K562 (cell line): ENCODE data around the gene KCNK1. TPM values are rescaled to one million over a fixed set of nuclear protein-coding genes. Genes with fewer than 3 reads are reported as not detected.
"Not testable (repeated sequence)": the region's sequence is repeated elsewhere in the genome, so short reads cannot be mapped to it uniquely, and the experiment has no call there.

Experiments
- ATAC-seq: fragments of 200-7000 bp; cut with Tn5 transposase; 3 replicates; pipeline ENCODE4 v1.9.1; 2020; ENCODE audit warnings: moderate library complexity
- BruUV-seq: library from RNA; stranded (reverse); fragments of 400-500 nt; replicated peaks from 2 replicates; lab custom pipeline; 2021; lab: Mats Ljungman, UMichigan
- CTCF ChIA-PET: fragments of 300-600 bp; formaldehyde crosslinking; extraction: SDS; loops from one replicate; lab custom pipeline; 2021; ENCODE audit warnings: low intra/inter-chr PET ratio; lab: Yijun Ruan, JAX
- POLR2A ChIA-PET: fragments of 300-600, 350-650 bp; sonication (Branson Sonifier 250); formaldehyde crosslinking; extraction: SDS; loops from one replicate; lab custom pipeline; 2021; ENCODE audit warnings: antibody characterized with exemption, inconsistent platforms; lab: Yijun Ruan, JAX
- DNase-seq, 4 experiments: peaks; one replicate each; pipeline versions ENCODE4 v3.0.0 to v3.0.0-alpha.2; 2011 to 2018; ENCODE audit warnings: low spot score in 3 of 4, mixed read lengths in 3 of 4; ENCODE audit errors: extremely low read depth in 1 of 4
- FAIRE-seq: peaks from 2 replicates; lab custom pipeline; 2011; peaks lifted over from hg19 to GRCh38; lab: Jason Lieb, UNC
- H2AFZ ChIP-seq: 2 replicates; pipeline ENCODE4 v1.6.0; 2011; ENCODE audit warnings: low read depth, low read length, control low read depth, inconsistent platforms
- H3K27ac ChIP-seq: fragments of 200-600 bp; 3 replicates; pipeline ENCODE4 v1.8.0; 2011; ENCODE audit warnings: low read depth, mild to moderate bottlenecking, control low read depth, inconsistent platforms, low read length, moderate library complexity, mixed read lengths; ENCODE audit errors: extremely low read depth
- H3K27me3 ChIP-seq, 2 experiments: fragments of 300-600 bp in 1 of 2; 2 replicates in 1 of 2; 3 replicates in 1 of 2; pipeline versions ENCODE4 v1.6.0 to v1.8.0; 2011; ENCODE audit warnings: inconsistent platforms in 2 of 2, low read length in 2 of 2, mild to moderate bottlenecking in 1 of 2, mixed read lengths in 1 of 2, moderate library complexity in 1 of 2; ENCODE audit not compliant: control insufficient read depth in 2 of 2, insufficient read depth in 2 of 2
- H3K36me3 ChIP-seq: fragments of 300-600 bp; 3 replicates; pipeline ENCODE4 v1.8.0; 2011; ENCODE audit warnings: mild to moderate bottlenecking, low read length, inconsistent platforms; ENCODE audit not compliant: control insufficient read depth, insufficient read depth
- H3K4me1 ChIP-seq, 2 experiments: fragments of 200-600 bp in 1 of 2; replicated peaks in 1 of 2; 2 replicates in 1 of 2; 3 replicates in 1 of 2; pipeline versions ENCODE4 v1.5.1 to v1.8.0; 2011; ENCODE audit warnings: inconsistent platforms in 2 of 2, low read length in 2 of 2, mild to moderate bottlenecking in 1 of 2, mixed read lengths in 1 of 2, moderate library complexity in 1 of 2; ENCODE audit not compliant: control insufficient read depth in 2 of 2, insufficient read depth in 2 of 2
- H3K4me2 ChIP-seq: 2 replicates; pipeline ENCODE4 v1.6.1; 2011; ENCODE audit warnings: low read length, control low read depth, inconsistent platforms, mixed read lengths; ENCODE audit not compliant: insufficient read depth
- H3K4me3 ChIP-seq: fragments of 200-600 bp; sonication (generic), shearing (Covaris generic); 2 replicates; pipeline ENCODE4 v1.5.1; 2016; ENCODE audit warnings: control low read depth, inconsistent platforms
- H3K79me2 ChIP-seq: fragments of 200-600 bp; 3 replicates; pipeline ENCODE4 v1.8.0; 2011; ENCODE audit warnings: low read length, inconsistent platforms; ENCODE audit not compliant: control insufficient read depth, insufficient read depth
- H3K9ac ChIP-seq, 2 experiments: 2 replicates each; pipeline versions ENCODE4 v1.6.0 to v1.6.1; 2011; ENCODE audit warnings: low read depth in 2 of 2, low read length in 2 of 2, control low read depth in 1 of 2, inconsistent platforms in 1 of 2, mild to moderate bottlenecking in 1 of 2, mixed read lengths in 1 of 2; ENCODE audit not compliant: insufficient read depth in 1 of 2
- H3K9me1 ChIP-seq: one replicate; pipeline ENCODE4 v1.6.0; 2011; ENCODE audit warnings: inconsistent platforms, mild to moderate bottlenecking, low read length, moderate library complexity; ENCODE audit not compliant: control insufficient read depth, insufficient read depth
- H3K9me3 ChIP-seq: replicated peaks from 2 replicates; pipeline ENCODE4 v1.5.1; 2011; ENCODE audit warnings: low read depth, low read length, inconsistent platforms; ENCODE audit not compliant: control insufficient read depth, insufficient read depth
- H4K20me1 ChIP-seq: replicated peaks from 2 replicates; pipeline ENCODE4 v1.6.1; 2011; ENCODE audit warnings: low read length, inconsistent platforms, mixed read lengths; ENCODE audit not compliant: control insufficient read depth, insufficient read depth
- EHMT2 ChIP-seq: fragments of 450-650 bp; IDR thresholded peaks from 2 replicates; pipeline ENCODE4 v1.6.1; 2018; ENCODE audit warnings: antibody characterized with exemption
- TRIM24 ChIP-seq, 2 experiments: fragments of 450-650 bp; IDR thresholded peaks; 2 replicates each; pipeline ENCODE4 v1.6.1; 2016
- ZNF431 ChIP-seq: sonication (generic); formaldehyde crosslinking; IDR thresholded peaks from 2 replicates; pipeline ENCODE4 v1.8.0; 2022; ENCODE audit warnings: mild to moderate bottlenecking, missing genetic modification reagents
- WGBS: fragments of 100-300 bp; shearing (Covaris generic); methylation state at CpG from one replicate; pipeline ENCODE4 v1.1.6; 2016; ENCODE audit warnings: low coverage, mixed read lengths; ENCODE audit not compliant: insufficient coverage; ENCODE audit errors: missing lambda C conversion rate; 5-methylcytosine and 5-hydroxymethylcytosine counted together
- in situ Hi-C: fragments of 300-500 bp; cut with MboI; formaldehyde crosslinking; loops from 4 replicates; pipeline ENCODE4 v1.15.0; 2018; ENCODE audit warnings: inconsistent platforms, mixed read lengths
- intact Hi-C: fragments of 100-400 bp; cut with micrococcal nuclease; formaldehyde crosslinking; loops from 2 replicates; pipeline ENCODE4 v1.14.2; 2022
- polyA plus RNA-seq, 8 experiments: library from polyadenylated mRNA; depleted of rRNA in 4 of 8; stranded (reverse) in 5 of 8; unstranded in 3 of 8; fragments of >200 nt; fragmentation: Nextera tagmentation in 2 of 8; fragmentation: Illumina TruSeq in 1 of 8; extraction: Ambion mirVana in 2 of 8; extraction: Trizol in 1 of 8; gene quantifications; 2 replicates each; pipeline versions ENCODE4 v1.2.1 to v1.2.3, GENCODE V29; 2011 to 2014; ENCODE audit warnings: inconsistent platforms in 1 of 8, missing spikeins in 1 of 8
- total RNA-seq, 7 experiments: library from RNA; depleted of rRNA in 6 of 7; stranded (reverse); fragments of >200 nt in 6 of 7; fragmentation: Illumina TruSeq in 2 of 7; extraction: Trizol in 2 of 7; gene quantifications; 2 replicates each; pipeline versions ENCODE4 v1.2.1 to v1.2.3, GENCODE V29; 2011 to 2021; ENCODE audit warnings: low replicate concordance in 1 of 7
- TF ChIP-seq, protein P1 (sequence below): fragments of 450-650 bp; IDR thresholded peaks from 2 replicates; pipeline ENCODE4 v1.6.1; 2018; ENCODE audit warnings: mild to moderate bottlenecking, low read depth; ENCODE audit not compliant: partially characterized antibody
- TF ChIP-seq, protein P2 (sequence below): fragments of 450-650 bp; IDR thresholded peaks from 2 replicates; pipeline ENCODE4 v1.6.1; 2016; ENCODE audit warnings: mild to moderate bottlenecking

Gene KCNK1
- total and polyA plus RNA-seq, 9 of the 15 experiments (the other 6 are each of a cell fraction or from before 2014, with no cell fraction given), result 3.1 to 22.7 (median 6.0) TPM

DNA sequence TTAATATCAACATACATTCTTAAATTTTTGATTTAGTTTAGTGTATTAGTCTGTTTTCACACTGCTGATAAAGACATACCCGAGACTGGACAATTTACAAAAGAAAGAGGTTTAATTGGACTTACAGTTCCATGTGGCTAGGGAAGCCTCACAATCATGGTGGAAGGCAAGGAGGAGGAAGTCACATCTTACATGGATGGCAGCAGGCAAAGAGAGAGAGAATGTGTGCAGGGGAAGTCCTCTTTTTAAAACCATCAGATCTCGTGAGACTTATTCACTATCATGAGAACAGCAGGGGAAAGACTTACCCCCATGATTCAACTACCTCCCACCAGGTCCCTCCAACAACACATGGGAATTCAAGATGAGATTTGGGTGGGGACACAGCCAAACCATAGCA, 56.5 kb downstream of the KCNK1 start:
- H3K27ac ChIP-seq, H3K9me1 ChIP-seq, H3K27me3 ChIP-seq, H3K4me2 ChIP-seq, FAIRE-seq, H2AFZ ChIP-seq, ATAC-seq, DNase-seq, POLR2A ChIA-PET, intact Hi-C loops, CTCF ChIA-PET, H4K20me1 ChIP-seq, H3K9ac ChIP-seq, BruUV-seq, H3K4me3 ChIP-seq, in situ Hi-C loops: not testable (repeated sequence)
- WGBS, result 83% methylated on average over 2 of the region's 2 CpGs
- Histone ChIP-seq H3K9me3 (peaks cover 16% of the 10 kb centered on the region), H3K4me1 (peaks cover 17 to 41% of the 10 kb centered on the region in 2 experiments), H3K36me3 (peaks cover 38% of the 10 kb centered on the region), H3K79me2 (peaks cover 17% of the 10 kb centered on the region; the same call in 2 of the 3 replicates)
- TF ChIP-seq ZNF431 (CRISPR knock-in tag) (peak; percentile 99), TRIM24 (IDR thresholded peaks at IDR 0.05) (peak; percentile 65 to 72), EHMT2 (0 out of 2 replicates have a peak, but pooled peaks have one; percentile 32)
- TF ChIP-seq, protein P1, sequence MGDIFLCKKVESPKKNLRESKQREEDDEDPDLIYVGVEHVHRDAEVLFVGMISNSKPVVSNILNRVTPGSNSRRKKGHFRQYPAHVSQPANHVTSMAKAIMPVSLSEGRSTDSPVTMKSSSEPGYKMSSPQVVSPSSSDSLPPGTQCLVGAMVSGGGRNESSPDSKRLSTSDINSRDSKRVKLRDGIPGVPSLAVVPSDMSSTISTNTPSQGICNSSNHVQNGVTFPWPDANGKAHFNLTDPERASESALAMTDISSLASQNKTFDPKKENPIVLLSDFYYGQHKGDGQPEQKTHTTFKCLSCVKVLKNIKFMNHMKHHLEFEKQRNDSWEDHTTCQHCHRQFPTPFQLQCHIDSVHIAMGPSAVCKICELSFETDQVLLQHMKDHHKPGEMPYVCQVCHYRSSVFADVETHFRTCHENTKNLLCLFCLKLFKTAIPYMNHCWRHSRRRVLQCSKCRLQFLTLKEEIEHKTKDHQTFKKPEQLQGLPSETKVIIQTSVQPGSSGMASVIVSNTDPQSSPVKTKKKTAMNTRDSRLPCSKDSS, result peak; percentile 46
- TF ChIP-seq, protein P2, sequence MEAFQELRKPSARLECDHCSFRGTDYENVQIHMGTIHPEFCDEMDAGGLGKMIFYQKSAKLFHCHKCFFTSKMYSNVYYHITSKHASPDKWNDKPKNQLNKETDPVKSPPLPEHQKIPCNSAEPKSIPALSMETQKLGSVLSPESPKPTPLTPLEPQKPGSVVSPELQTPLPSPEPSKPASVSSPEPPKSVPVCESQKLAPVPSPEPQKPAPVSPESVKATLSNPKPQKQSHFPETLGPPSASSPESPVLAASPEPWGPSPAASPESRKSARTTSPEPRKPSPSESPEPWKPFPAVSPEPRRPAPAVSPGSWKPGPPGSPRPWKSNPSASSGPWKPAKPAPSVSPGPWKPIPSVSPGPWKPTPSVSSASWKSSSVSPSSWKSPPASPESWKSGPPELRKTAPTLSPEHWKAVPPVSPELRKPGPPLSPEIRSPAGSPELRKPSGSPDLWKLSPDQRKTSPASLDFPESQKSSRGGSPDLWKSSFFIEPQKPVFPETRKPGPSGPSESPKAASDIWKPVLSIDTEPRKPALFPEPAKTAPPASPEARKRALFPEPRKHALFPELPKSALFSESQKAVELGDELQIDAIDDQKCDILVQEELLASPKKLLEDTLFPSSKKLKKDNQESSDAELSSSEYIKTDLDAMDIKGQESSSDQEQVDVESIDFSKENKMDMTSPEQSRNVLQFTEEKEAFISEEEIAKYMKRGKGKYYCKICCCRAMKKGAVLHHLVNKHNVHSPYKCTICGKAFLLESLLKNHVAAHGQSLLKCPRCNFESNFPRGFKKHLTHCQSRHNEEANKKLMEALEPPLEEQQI, result peak; percentile 42; the same call in 1 of the 2 replicates
